Adrenal gland (tissue), 12 donors: ENCODE results near the gene FHOD3. TPM values are rescaled to one million over a fixed set of nuclear protein-coding genes. Genes with fewer than 3 reads are reported as not detected.

ENCODE experiments used
- DNase-seq, 7 donors: peaks; one replicate each; pipeline ENCODE4 v3.0.0-alpha.2; 2019 to 2020
- H3K27ac ChIP-seq, 5 donors: fragments of 200-600 bp; sonication (generic) in 4 of 5; 1 replicate in 3 of 5; 2 replicates in 2 of 5; pipeline versions ENCODE4 v1.5.1 to v1.8.0; 2016 to 2020; ENCODE audit warnings: mild to moderate bottlenecking in 1 of 5
- H3K27me3 ChIP-seq: fragments of 200-600 bp; 2 replicates; pipeline ENCODE4 v1.8.0; 2021
- H3K36me3 ChIP-seq, 2 donors: fragments of 200-600 bp; replicated peaks in 1 of 2; 1 replicate in 1 of 2; 2 replicates in 1 of 2; pipeline versions ENCODE4 v1.5.1 to v1.8.0; 2018 to 2022
- H3K4me1 ChIP-seq, 2 donors: fragments of 200-600 bp; replicated peaks in 1 of 2; 1 replicate in 1 of 2; 2 replicates in 1 of 2; pipeline versions ENCODE4 v1.5.1 to v1.8.0; 2018 to 2021
- H3K4me3 ChIP-seq, 4 donors: fragments of 200-600 bp; sonication (generic) in 3 of 4; one replicate each; pipeline ENCODE4 v1.5.1; 2016 to 2018
- H3K9me3 ChIP-seq, 3 donors: fragments of 200-600 bp; sonication (generic) in 1 of 3; replicated peaks in 1 of 3; 1 replicate in 2 of 3; 2 replicates in 1 of 3; pipeline versions ENCODE4 v1.5.1 to v1.8.0; 2016 to 2021
- CTCF ChIP-seq, 6 experiments: fragments of 450-650 bp in 4 of 6; fragments of 200-600 bp in 2 of 6; sonication (generic) in 1 of 6; IDR thresholded peaks; 1 replicate in 5 of 6; 2 replicates in 1 of 6; pipeline versions ENCODE4 v1.5.1 to v1.8.0; 2016 to 2021; ENCODE audit warnings: antibody characterized with exemption in 6 of 6, mild to moderate bottlenecking in 2 of 6, moderate library complexity in 1 of 6
- POLR2A ChIP-seq, 2 donors: fragments of 450-650 bp; IDR thresholded peaks; one replicate each; pipeline ENCODE4 v1.6.1; 2017; ENCODE audit warnings: antibody characterized with exemption in 2 of 2, mild to moderate bottlenecking in 2 of 2, moderate library complexity in 1 of 2
- WGBS, 4 donors: extraction: QIAGEN DNeasy Blood & Tissue Kit in 2 of 4; methylation state at CpG; one replicate each; pipeline versions ENCODE4 v1.1.5 to v1.1.7; 2013 to 2017; 5-methylcytosine and 5-hydroxymethylcytosine counted together
- intact Hi-C, 2 donors: fragments of 100-400 bp; cut with DNase I; formaldehyde crosslinking; loops; one replicate each; pipeline versions ENCODE4 v1.14.1 to v1.15.0; 2022 to 2023
- polyA plus RNA-seq, 3 donors: library from polyadenylated mRNA; stranded (reverse); fragments of 200-250 nt in 2 of 3; fragments of 350-450 nt in 1 of 3; fragmentation: Illumina TruSeq in 1 of 3; extraction: RNeasy Lipid Tissue Mini Kit (QIAGEN cat#74804) in 1 of 3; gene quantifications; one replicate each; pipeline ENCODE4 v1.2.3, GENCODE V29; 2013 to 2014
- total RNA-seq, 9 donors: library from RNA; depleted of rRNA in 4 of 9; stranded (reverse); fragments of >200 nt in 4 of 9; fragments of 120-200 nt in 1 of 9; fragmentation: NEBNext Ultra II Directional in 1 of 9; extraction: Animal tissue kit (Norgen Biotek cat#: 25700) in 1 of 9; gene quantifications; one replicate each; pipeline versions ENCODE4 v1.1.0 to v1.2.4, GENCODE V29; 2013 to 2023
- donor health status: healthy with polysubstance abuse.
- donor health status: Bipolar disorder and iron deficiency.
- donor health status: DM: yes; HTN: yes; CAD: no.
- donor health status: DM: no; HTN: no; CAD: no.
- donor health status: DM: no; HTN: no; CAD: no.
- donor health status: DM: yes; HTN: yes; CAD: no.

The FHOD3 gene
- total and polyA plus RNA-seq, 12 donors: 17.5 to 87.9 (median 48.5) TPM

DNA sequence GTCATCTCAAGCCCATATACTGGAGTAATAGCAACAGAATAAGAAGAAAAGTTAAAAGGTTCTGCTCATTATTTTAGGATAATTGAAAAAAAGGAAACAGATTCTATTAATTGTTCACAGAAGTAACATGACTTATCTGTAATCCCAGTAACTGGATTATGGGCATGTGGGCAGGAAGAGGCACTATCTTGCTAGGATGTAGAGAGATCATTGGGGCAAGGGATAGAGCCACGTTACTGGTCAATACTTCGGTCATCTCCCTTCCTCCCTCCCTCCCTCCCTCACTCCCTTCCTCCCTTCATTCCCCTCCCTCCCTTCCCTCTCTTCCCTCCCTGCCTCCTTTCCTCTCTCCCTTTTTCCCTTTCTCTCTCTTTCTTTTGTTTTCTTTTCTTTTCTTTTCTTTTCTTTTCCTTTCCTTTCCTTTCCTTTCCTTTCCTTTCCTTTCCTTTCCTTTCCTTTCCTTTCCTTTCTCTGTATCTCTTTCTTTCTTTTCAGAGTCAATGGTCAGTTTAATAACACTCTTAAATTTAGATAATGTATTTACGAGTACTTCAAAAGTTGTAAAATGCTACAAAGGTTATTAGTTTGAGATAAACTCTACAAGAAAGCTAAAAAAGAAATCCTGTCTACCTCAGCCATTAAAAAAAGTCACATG, 82.8 kb downstream of the FHOD3 start:
- H3K27ac ChIP-seq: no peak overlapping the region
- no peaks in the 10 kb centered on the region for H3K36me3 ChIP-seq
- no peak for DNase-seq
- H3K9me3 ChIP-seq: no peaks in the 10 kb centered on the region
- H3K27me3 ChIP-seq: no peaks in the 10 kb centered on the region
- peaks cover 3 to 23% of the 10 kb centered on the region in 2 donors for H3K4me1 ChIP-seq
- intact Hi-C loops: no loop called here
- H3K4me3 ChIP-seq: no peak overlapping the region
- no peak for TF ChIP-seq POLR2A (IDR thresholded peaks at IDR 0.05)
- no peak for TF ChIP-seq CTCF (IDR thresholded peaks at IDR 0.05)
- WGBS, 4 donors: 64 to 76% (median 73%) methylated on average over 3 of the region's 3 CpGs

- peaks cover 3 to 23% of the 10 kb centered on the region in 2 donors for H3K4me1 ChIP-seq
- H3K27ac ChIP-seq: no peak overlapping the region
- intact Hi-C loops: no loop called here
- no peaks in the 10 kb centered on the region for H3K27me3 ChIP-seq
- H3K36me3 ChIP-seq: no peaks in the 10 kb centered on the region
- no peak overlapping the region for H3K4me3 ChIP-seq
- 84 to 90% (median 87%) methylated on average over 3 to 4 of the region's 4 CpGs for WGBS, 4 donors
- TF ChIP-seq POLR2A (IDR thresholded peaks at IDR 0.05): no peak
- no peak for TF ChIP-seq CTCF (IDR thresholded peaks at IDR 0.05)
- H3K9me3 ChIP-seq: no peaks in the 10 kb centered on the region
- no peak for DNase-seq
Measured at GRCh38 chr18:36381075-36381474, 83.6 kb downstream of the FHOD3 start.

DNA sequence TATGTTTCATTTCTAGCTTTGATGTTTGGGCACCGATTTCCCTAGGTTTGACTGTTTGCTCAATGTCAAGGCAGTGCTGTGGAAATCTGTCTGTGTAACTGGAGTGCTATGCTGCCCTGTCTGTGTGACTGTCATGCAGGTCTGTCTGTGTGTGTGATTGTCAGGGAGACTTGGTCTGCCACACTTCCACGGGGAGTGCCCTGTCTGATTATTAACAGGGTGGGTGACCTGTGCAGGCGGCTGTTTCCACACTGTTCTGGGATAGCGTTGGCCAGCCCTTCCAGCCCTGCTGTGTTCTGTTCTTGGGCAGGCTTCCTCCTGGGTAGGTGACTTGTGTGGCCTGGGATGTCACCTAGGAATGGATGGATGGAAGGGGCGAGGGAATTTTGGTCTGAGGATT, 85.3 kb downstream of the FHOD3 start:
- Histone ChIP-seq H3K27ac (peak overlapping the region in 2 of 5 donors; percentile 40 to 64), H3K4me3 (no peak overlapping the region), H3K9me3 (no peaks in the 10 kb centered on the region), H3K27me3 (no peaks in the 10 kb centered on the region), H3K36me3 (no peaks in the 10 kb centered on the region), H3K4me1 (peaks cover 3 to 23% of the 10 kb centered on the region in 2 donors)
- 70 to 81% (median 75%) methylated on average over 3 to 5 of the region's 5 CpGs for WGBS, 4 donors
- no peak for DNase-seq
- TF ChIP-seq CTCF (IDR thresholded peaks at IDR 0.05): no peak
- TF ChIP-seq POLR2A (IDR thresholded peaks at IDR 0.05): no peak
- intact Hi-C loops: no loop called here

- intact Hi-C loops: no loop called here
- TF ChIP-seq POLR2A (IDR thresholded peaks at IDR 0.05) (no peak), CTCF (IDR thresholded peaks at IDR 0.05) (no peak)
- H3K9me3 ChIP-seq: no peaks in the 10 kb centered on the region
- WGBS, 4 donors: 91 to 95% (median 94%) methylated on average over 9 to 10 of the region's 10 CpGs
- no peaks in the 10 kb centered on the region for H3K27me3 ChIP-seq
- H3K4me3 ChIP-seq: no peak overlapping the region
- no peak for DNase-seq
- no peaks in the 10 kb centered on the region for H3K36me3 ChIP-seq
- H3K27ac ChIP-seq: no peak overlapping the region
- peaks cover 3 to 29% of the 10 kb centered on the region in 2 donors for H3K4me1 ChIP-seq
Measured at GRCh38 chr18:36386150-36386920, 88.8 kb downstream of the FHOD3 start.
